NCI-H2171 treated with DMSO at 0.1 percent for 48 hours (cell line): ENCODE results near the gene GMPS.
"Not testable (repeated sequence)": the region's sequence is repeated elsewhere in the genome, so short reads cannot be mapped to it uniquely, and the experiment has no call there.

ENCODE experiments used
- DNase-seq: peaks from one replicate; lab custom pipeline; 2025; lab: John Stamatoyannopoulos, UW

Gene GMPS

GRCh38 chr3:155872904-155873646, 2.6 kb downstream of the GMPS start:
- DNase-seq: no peak

GRCh38 chr3:155876037-155876436, 5.6 kb downstream of the GMPS start:
- no peak for DNase-seq

- no peak for DNase-seq
These were observed 6.1 kb downstream of the GMPS start for GRCh38 chr3:155876503-155876902.

DNA sequence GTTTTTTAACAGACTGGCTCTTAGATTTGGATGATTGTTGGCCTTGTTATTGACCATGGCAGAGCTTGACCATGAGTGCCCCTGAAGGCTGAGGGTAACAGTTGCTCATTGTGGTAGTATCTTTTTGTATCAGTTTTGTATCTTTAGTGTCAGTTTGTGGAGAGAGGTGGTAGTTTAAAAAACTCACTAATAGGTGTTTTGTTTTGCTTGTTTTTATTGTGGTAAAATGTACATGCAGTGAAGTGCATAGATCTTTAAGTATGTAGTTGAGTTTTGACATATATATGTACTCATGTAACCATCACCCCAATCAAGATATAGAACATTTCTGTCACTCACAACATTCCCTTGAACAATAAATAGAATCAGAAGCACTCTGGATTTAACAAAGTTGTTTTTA, 9.8 kb downstream of the GMPS start:
- no peak for DNase-seq

GRCh38 chr3:155884292-155884691, 13.8 kb downstream of the GMPS start:
- DNase-seq: no peak

- no peak for DNase-seq
These were observed 14.8 kb downstream of the GMPS start for GRCh38 chr3:155885292-155885691.

DNA sequence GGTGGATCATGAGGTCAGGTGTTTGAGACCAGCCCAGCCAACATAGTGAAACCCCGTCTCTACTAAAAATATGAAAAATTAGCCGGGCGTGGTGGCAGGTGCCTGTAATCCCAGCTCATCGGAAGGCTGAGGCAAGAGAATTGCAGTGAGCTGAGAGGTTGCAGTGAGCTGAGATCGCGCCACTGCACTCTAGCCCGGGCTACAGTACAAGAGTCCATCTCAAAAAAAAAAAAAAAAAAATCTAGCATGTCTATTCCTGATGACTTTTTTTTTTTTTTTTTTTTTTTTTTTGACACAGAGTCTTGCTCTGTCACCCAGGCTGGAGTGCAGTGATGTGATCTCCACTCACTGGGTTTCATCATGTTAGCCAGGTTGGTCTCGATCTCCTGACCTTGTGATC, 15.9 kb downstream of the GMPS start:
- DNase-seq: not testable (repeated sequence)

DNA sequence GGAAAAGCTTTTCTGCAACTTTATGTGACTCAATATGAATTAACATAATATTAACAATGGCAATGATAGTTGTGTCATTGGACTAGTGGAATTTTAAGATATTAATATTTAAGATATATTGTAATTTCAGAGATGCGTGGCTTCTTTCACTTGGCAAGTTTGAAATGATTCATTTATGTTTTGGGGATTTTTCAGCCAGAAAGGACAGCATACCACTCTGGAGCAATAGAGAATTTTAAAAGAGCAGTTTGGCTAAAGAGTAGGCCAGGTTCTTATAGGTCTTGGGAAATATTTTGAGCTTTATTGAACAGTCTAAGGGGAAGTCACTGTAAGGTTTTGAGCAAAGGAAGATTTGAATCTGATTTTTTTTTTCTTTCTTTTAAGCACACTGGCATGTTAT, 16.5 kb downstream of the GMPS start:
- DNase-seq: no peak

GRCh38 chr3:155889212-155889611, 18.8 kb downstream of the GMPS start:
- DNase-seq: no peak

DNA sequence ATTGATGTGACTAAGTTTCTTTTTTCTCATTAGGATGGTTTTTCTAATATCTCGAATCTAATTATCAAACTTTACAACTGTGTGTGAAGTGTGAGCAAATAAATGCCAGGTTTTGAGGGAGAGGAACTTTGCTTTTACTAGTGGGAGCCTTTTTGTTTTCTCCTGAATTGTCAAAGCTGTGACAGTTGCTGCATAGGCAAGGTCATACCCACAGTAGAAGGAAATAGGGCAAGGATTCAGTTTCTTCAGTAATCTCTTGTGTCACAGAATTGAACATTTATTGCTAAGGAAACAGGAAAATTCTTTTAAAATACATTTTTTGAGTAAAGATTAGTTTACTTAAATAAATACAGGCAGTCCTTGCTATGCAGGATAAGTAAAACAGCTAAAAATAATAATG, 19.5 kb downstream of the GMPS start:
- no peak for DNase-seq

GRCh38 chr3:155890671-155891190, 20.3 kb downstream of the GMPS start:
- DNase-seq: no peak

GRCh38 chr3:155891321-155891720, 20.9 kb downstream of the GMPS start:
- DNase-seq: no peak

GRCh38 chr3:155895379-155895900, 25.0 kb downstream of the GMPS start:
- no peak for DNase-seq

- no peak for DNase-seq
These were observed 36.5 kb downstream of the GMPS start for GRCh38 chr3:155906900-155907299.

GRCh38 chr3:155908086-155908485, 37.6 kb downstream of the GMPS start:
- no peak for DNase-seq

- no peak for DNase-seq
These were observed 38.2 kb downstream of the GMPS start for GRCh38 chr3:155908605-155909004.

DNA sequence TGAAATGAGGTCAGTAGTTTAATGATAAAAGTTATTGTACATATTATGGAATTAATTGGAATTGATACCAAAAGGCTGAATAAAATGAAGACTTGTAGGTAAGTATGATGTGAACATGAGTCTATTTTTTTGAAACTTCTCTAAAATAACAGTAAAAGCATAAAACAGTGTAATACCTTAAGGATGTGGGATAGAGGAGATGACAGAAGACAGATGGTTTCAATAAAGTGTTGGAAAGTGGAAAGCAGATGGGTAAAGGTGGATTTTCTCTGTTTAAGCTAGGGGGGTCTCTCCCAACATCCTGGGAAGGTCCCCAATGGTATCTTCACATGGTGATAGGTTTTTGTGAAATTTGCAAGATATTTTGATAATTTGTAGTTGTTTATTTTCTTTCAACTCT, 41.6 kb downstream of the GMPS start:
- DNase-seq: no peak

DNA sequence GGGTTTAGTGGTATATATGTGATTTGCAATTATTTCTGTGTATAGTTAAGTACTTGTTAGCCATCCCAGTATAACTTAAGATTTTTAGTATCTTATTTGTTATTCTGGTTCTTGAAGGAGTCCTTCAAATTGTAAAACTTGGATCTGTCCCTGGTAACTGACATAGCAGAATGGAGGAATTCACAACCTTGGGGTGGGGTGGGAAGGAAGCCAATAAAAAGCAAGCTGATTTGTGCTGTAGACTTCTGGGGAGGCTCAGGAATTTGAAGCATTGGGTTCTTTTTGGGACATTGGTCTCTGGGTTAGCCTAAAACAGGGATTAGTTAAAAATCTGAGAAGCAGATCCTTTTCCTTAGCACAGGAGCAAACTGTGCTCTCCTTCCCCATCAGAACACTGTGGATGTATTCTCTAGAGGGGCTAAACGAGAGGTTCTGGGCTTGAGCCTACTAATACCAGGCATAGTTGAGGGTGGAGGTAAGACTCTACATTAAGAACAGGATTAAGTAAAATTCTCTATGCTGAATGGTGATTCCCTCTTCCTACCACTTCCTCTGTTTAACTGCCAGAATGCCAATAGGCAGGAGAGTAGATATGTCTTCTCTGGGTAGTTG, 42.2 kb downstream of the GMPS start:
- no peak for DNase-seq

GRCh38 chr3:155917781-155918180, 47.3 kb downstream of the GMPS start:
- no peak for DNase-seq

- no peak for DNase-seq
These were observed 49.3 kb downstream of the GMPS start for GRCh38 chr3:155919728-155920127.

GRCh38 chr3:155921486-155921885, 51.0 kb downstream of the GMPS start:
- no peak for DNase-seq

GRCh38 chr3:155934230-155934629, 63.8 kb downstream of the GMPS start:
- DNase-seq: no peak

DNA sequence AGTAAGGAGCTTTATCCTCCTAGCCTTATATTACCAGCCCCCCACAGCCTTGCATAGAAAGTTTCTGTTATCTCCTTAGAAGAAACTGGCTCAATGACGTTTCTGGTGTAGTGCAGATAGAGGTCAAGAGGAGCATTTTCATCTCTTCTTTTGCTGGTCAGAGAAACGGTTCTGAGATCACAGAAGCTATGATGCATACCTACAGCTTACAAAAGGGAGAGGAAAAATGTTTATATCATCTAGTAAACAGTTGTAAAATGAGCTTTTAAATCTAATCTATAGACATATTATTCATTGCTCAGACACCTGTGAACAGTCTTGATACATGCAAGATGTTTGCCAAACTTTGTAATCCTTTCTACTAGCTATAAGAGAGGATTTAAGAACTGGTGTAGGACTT, 68.0 kb downstream of the GMPS start:
- DNase-seq: no peak
